GM12878 (cell line): ENCODE results near the gene PDZD7. TPM values are rescaled to one million over a fixed set of nuclear protein-coding genes. Genes with fewer than 3 reads are reported as not detected.

Experiments
- ATAC-seq: fragments of 200-7000 bp; cut with Tn5 transposase; 3 replicates; pipeline ENCODE4 v1.9.1; 2020; ENCODE audit warnings: mild to moderate bottlenecking, moderate library complexity
- BruUV-seq: library from RNA; stranded (reverse); fragments of 400-500 nt; replicated peaks from 2 replicates; lab custom pipeline; 2021; lab: Mats Ljungman, UMichigan
- CTCF ChIA-PET: fragments of 300-600 bp; sonication (Branson Sonifier 250); formaldehyde crosslinking; extraction: SDS; loops from one replicate; lab custom pipeline; 2021; ENCODE audit warnings: inconsistent platforms; lab: Yijun Ruan, JAX
- POLR2A ChIA-PET: fragments of 350-600 bp; formaldehyde crosslinking; extraction: SDS; loops from one replicate; lab custom pipeline; 2021; ENCODE audit warnings: inconsistent platforms; lab: Charles Lee
- RAD21 ChIA-PET: fragments of 300-600 bp; sonication (Branson Sonifier 250); formaldehyde crosslinking; loops from one replicate; lab custom pipeline; 2023; ENCODE audit warnings: antibody characterized with exemption; ENCODE audit not compliant: unreplicated experiment; lab: Charles Lee
- SMC1A ChIA-PET: fragments of 300-600 bp; sonication (Branson Sonifier 250); formaldehyde crosslinking; loops from one replicate; lab custom pipeline; 2023; ENCODE audit not compliant: unreplicated experiment, uncharacterized antibody; lab: Charles Lee
- DNase-seq: peaks from one replicate; pipeline ENCODE4 v3.0.0-alpha.2; 2011; ENCODE audit warnings: low read depth, low spot score
- FAIRE-seq: peaks from 3 replicates; lab custom pipeline; 2011; peaks lifted over from hg19 to GRCh38; lab: Jason Lieb, UNC
- H2AFZ ChIP-seq: 2 replicates; pipeline ENCODE4 v1.6.0; 2011; ENCODE audit warnings: low read depth, low read length, control low read depth; ENCODE audit not compliant: control insufficient read depth
- H3K27ac ChIP-seq: 2 replicates; pipeline ENCODE4 v1.5.1; 2011; ENCODE audit warnings: control low read depth; ENCODE audit not compliant: control insufficient read depth, insufficient read depth
- H3K27me3 ChIP-seq, 2 experiments: replicated peaks in 1 of 2; 2 replicates each; pipeline versions ENCODE4 v1.6.0 to v1.6.1; 2011; ENCODE audit warnings: low read length in 1 of 2; ENCODE audit not compliant: control insufficient read depth in 2 of 2, insufficient read depth in 2 of 2
- H3K36me3 ChIP-seq, 2 experiments: 2 replicates each; pipeline ENCODE4 v1.5.1; 2011; ENCODE audit warnings: low read length in 1 of 2; ENCODE audit not compliant: control insufficient read depth in 2 of 2, insufficient read depth in 2 of 2
- H3K4me1 ChIP-seq: 2 replicates; pipeline ENCODE4 v1.6.1; 2011; ENCODE audit warnings: mild to moderate bottlenecking, low read length, moderate library complexity, mixed read lengths; ENCODE audit not compliant: control insufficient read depth, insufficient read depth
- H3K4me2 ChIP-seq: 2 replicates; pipeline ENCODE4 v1.6.0; 2011; ENCODE audit warnings: control low read depth; ENCODE audit not compliant: control insufficient read depth, insufficient read depth
- H3K4me3 ChIP-seq: fragments of 200-600 bp; sonication (generic); 2 replicates; pipeline ENCODE4 v1.5.1; 2016
- H3K79me2 ChIP-seq: 2 replicates; pipeline ENCODE4 v1.6.0; 2011; ENCODE audit warnings: low read length; ENCODE audit not compliant: control insufficient read depth, insufficient read depth
- H3K9ac ChIP-seq: 2 replicates; pipeline ENCODE4 v1.8.0; 2011; ENCODE audit warnings: low read length, control low read depth, mixed read lengths; ENCODE audit not compliant: control insufficient read depth, insufficient read depth
- H3K9me3 ChIP-seq: replicated peaks from 3 replicates; pipeline ENCODE4 v1.5.1; 2011; ENCODE audit warnings: mild to moderate bottlenecking, low read length; ENCODE audit not compliant: control insufficient read depth, insufficient read depth
- H4K20me1 ChIP-seq: 2 replicates; pipeline ENCODE4 v1.6.0; 2011; ENCODE audit not compliant: control insufficient read depth, insufficient read depth
- BHLHE40 ChIP-seq, 2 experiments: fragments of 450-650 bp in 1 of 2; IDR thresholded peaks; 2 replicates each; pipeline ENCODE4 v1.6.1; 2011 to 2017; ENCODE audit warnings: low read depth in 2 of 2, borderline replicate concordance in 1 of 2, improper control_type of control experiment in 1 of 2, low read length in 1 of 2, mild to moderate bottlenecking in 1 of 2
- CBX5 ChIP-seq: sonication (generic); IDR thresholded peaks from 2 replicates; pipeline ENCODE4 v1.6.1; 2016; ENCODE audit warnings: low read depth, moderate library complexity, mild to moderate bottlenecking, inconsistent platforms
- CHD2 ChIP-seq: IDR thresholded peaks from 2 replicates; pipeline ENCODE4 v1.6.1; 2011; ENCODE audit warnings: low read depth, low read length, improper control_type of control experiment, borderline replicate concordance
- ESRRA ChIP-seq: IDR thresholded peaks from 2 replicates; pipeline ENCODE4 v1.6.1; 2012; ENCODE audit warnings: mild to moderate bottlenecking, low read length, improper control_type of control experiment
- HDGF ChIP-seq: fragments of 450-650 bp; IDR thresholded peaks from 2 replicates; pipeline ENCODE4 v1.6.1; 2016; ENCODE audit warnings: antibody characterized with exemption
- MYC ChIP-seq: IDR thresholded peaks from 2 replicates; pipeline ENCODE4 v1.6.1; 2011; ENCODE audit warnings: mild to moderate bottlenecking, low read length, moderate library complexity, inconsistent platforms; ENCODE audit not compliant: insufficient read depth, insufficient replicate concordance, insufficient read length, severe bottlenecking
- RBBP5 ChIP-seq: fragments of 200-600 bp; sonication (generic); conservative IDR thresholded peaks from 2 replicates; pipeline ENCODE4 v1.6.1; 2016
- SIX5 ChIP-seq: IDR thresholded peaks from 2 replicates; pipeline ENCODE4 v1.6.1; 2011; ENCODE audit warnings: mild to moderate bottlenecking, low read depth, low read length, moderate library complexity; ENCODE audit not compliant: severe bottlenecking
- STAT1 ChIP-seq: fragments of 450-650 bp; conservative IDR thresholded peaks from 2 replicates; pipeline ENCODE4 v1.6.1; 2014; ENCODE audit warnings: antibody characterized with exemption, mild to moderate bottlenecking
- TAF1 ChIP-seq: IDR thresholded peaks from 2 replicates; pipeline ENCODE4 v1.6.1; 2011; ENCODE audit warnings: mild to moderate bottlenecking, low read depth, low read length, borderline replicate concordance
- TCF12 ChIP-seq: IDR thresholded peaks from 2 replicates; pipeline ENCODE4 v1.6.1; 2011; ENCODE audit warnings: low read depth, mild to moderate bottlenecking, low read length
- ZBED1 ChIP-seq: IDR thresholded peaks from 2 replicates; pipeline ENCODE4 v1.6.1; 2016; ENCODE audit warnings: borderline replicate concordance
- ZBTB4 ChIP-seq: fragments of 450-650 bp; formaldehyde crosslinking; IDR thresholded peaks from 2 replicates; pipeline ENCODE4 v1.4.0; 2022; ENCODE audit warnings: mild to moderate bottlenecking, moderate library complexity
- WGBS: methylation state at CpG from one replicate; pipeline ENCODE4 v1.1.6; 2016; ENCODE audit warnings: low lambda C conversion rate; ENCODE audit not compliant: insufficient replicate concordance, insufficient coverage; ENCODE audit errors: missing lambda C conversion rate; 5-methylcytosine and 5-hydroxymethylcytosine counted together
- in situ Hi-C: fragments of 300-500 bp; cut with MboI; formaldehyde crosslinking; loops from 9 replicates; pipeline ENCODE4 v1.14.3; 2018; ENCODE audit warnings: mixed read lengths
- intact Hi-C: fragments of 100-400 bp; cut with micrococcal nuclease; formaldehyde crosslinking; loops from one replicate; pipeline ENCODE4 v1.14.2; 2022; ENCODE audit not compliant: unreplicated experiment
- polyA plus RNA-seq, 11 experiments: library from polyadenylated mRNA; depleted of rRNA in 4 of 11; unstranded in 6 of 11; stranded (reverse) in 5 of 11; fragments of >200 nt; fragmentation: Nextera tagmentation in 4 of 11; fragmentation: Illumina TruSeq in 1 of 11; extraction: Ambion mirVana in 4 of 11; extraction: Trizol in 1 of 11; gene quantifications; 1 replicate in 1 of 11; 2 replicates in 10 of 11; pipeline versions ENCODE4 v1.2.1 to v1.2.3, GENCODE V29; 2011 to 2016; ENCODE audit warnings: inconsistent platforms in 2 of 11, missing spikeins in 2 of 11, low read depth in 1 of 11
- total RNA-seq, 4 experiments: library from RNA; depleted of rRNA in 3 of 4; stranded (reverse); fragments of >200 nt in 3 of 4; fragmentation: Illumina TruSeq in 1 of 4; extraction: Trizol in 1 of 4; gene quantifications; 2 replicates each; pipeline versions ENCODE4 v1.2.1 to v1.2.3, GENCODE V29; 2013 to 2021
- TF ChIP-seq, protein P1 (sequence below), 3 experiments: IDR thresholded peaks in 2 of 3; conservative IDR thresholded peaks in 1 of 3; 2 replicates each; pipeline ENCODE4 v1.5.1; 2011; ENCODE audit warnings: low read depth in 3 of 3, low read length in 3 of 3, mild to moderate bottlenecking in 3 of 3, control low read depth in 2 of 3, moderate library complexity in 2 of 3, inconsistent platforms in 1 of 3, mixed read lengths in 1 of 3; ENCODE audit not compliant: control insufficient read depth in 2 of 3, insufficient read depth in 1 of 3; ENCODE audit errors: extremely low read depth in 1 of 3
- TF ChIP-seq, protein P2 (sequence below): fragments of 450-650 bp; IDR thresholded peaks from 2 replicates; pipeline ENCODE4 v1.6.1; 2018; ENCODE audit warnings: mild to moderate bottlenecking, low read depth, moderate library complexity; ENCODE audit not compliant: partially characterized antibody

Gene PDZD7
- total and polyA plus RNA-seq, 10 of the 15 experiments (the other 5 are each of a cell fraction or from before 2014, with no cell fraction given), result 0.01 to 0.20 (median 0.03) TPM; not detected in 7

DNA sequence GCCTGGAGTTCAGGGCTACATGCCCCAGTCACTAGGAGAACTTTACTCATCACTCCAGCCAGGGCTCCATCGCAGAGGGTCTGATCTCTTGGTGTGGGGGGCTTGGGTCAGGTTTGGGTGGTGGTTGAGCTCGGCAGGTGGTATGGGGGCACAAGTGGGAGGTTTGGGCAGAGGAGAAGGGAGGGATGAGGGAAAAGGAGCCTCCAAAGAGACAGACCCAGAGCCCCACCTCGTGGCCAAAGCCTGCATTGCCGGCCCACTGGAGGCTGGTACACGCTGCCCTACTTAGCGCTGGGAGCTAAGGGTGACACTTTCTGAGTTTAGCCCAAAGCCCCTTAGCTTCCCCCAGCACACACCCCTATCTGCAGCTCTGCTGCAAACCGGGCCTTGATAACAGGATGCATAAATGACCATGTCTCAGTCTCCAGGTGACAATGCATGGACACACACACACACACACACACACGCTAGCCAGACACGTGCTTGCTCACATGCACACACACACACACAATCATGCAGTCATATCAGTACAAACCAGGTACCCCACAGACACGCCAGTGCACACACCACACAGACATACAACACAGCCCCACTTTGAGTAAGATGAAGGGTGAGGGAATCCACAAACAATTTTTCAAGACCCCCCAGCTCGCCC is 16.6 kb downstream of the PDZD7 start:
- no peaks in the 10 kb centered on the region for H3K79me2 ChIP-seq
- SMC1A ChIA-PET, result interaction anchor here (0.6 to 2.4 kb wide), 8 partner anchors 11 to 271 kb away, joined by 3 to 9 read pairs (median 4); no protein-coding TSS in a partner anchor
- no peak overlapping the region for H3K9ac ChIP-seq
- 19% methylated on average over 11 of the region's 11 CpGs for WGBS
- in situ Hi-C loops, result no loop called here
- H3K4me1 ChIP-seq, result peaks cover 11% of the 10 kb centered on the region
- no peak overlapping the region for H3K27ac ChIP-seq
- RAD21 ChIA-PET, result interaction anchor here (0.6 to 3.2 kb wide), 15 partner anchors 10 to 446 kb away, joined by 3 to 26 read pairs (median 4); partner anchors contain the start of genes LZTS2, MRPL43, SEMA4G and TWNK
- peak; percentile 89 for FAIRE-seq
- POLR2A ChIA-PET, result interaction anchor here (0.6 to 1.9 kb wide), 2 partner anchors 17 to 108 kb away, joined by 3 to 11 read pairs; no protein-coding TSS in a partner anchor
- DNase-seq, result no peak
- H3K4me2 ChIP-seq, result no peak overlapping the region
- H2AFZ ChIP-seq, result no peak overlapping the region
- no peaks in the 10 kb centered on the region for H3K9me3 ChIP-seq
- CTCF ChIA-PET, result interaction anchor here (0.7 to 6.8 kb wide), 37 partner anchors 10 to 580 kb away, joined by 3 to 91 read pairs (median 5); partner anchors contain the start of genes KAZALD1, LZTS2, MRPL43 and PDZD7
- ATAC-seq, result peak; percentile 65
- H3K36me3 ChIP-seq, result no peaks in the 10 kb centered on the region
- H3K27me3 ChIP-seq, result peaks cover 10% of the 10 kb centered on the region in 2 experiments
- intact Hi-C loops, result loop anchor here (1.0 kb wide), 1 partner anchor 45 kb away; the partner anchor contains the start of gene SEMA4G
- no TSS peak for BruUV-seq
- no peaks in the 10 kb centered on the region for H4K20me1 ChIP-seq
- no peak overlapping the region for H3K4me3 ChIP-seq
- no peak for TF ChIP-seq STAT1
- TF ChIP-seq TCF12, result no peak
- peak in 1 of 2 experiments; percentile 52; a peak in 2 of 4 replicates for TF ChIP-seq BHLHE40 (IDR thresholded peaks at IDR 0.05; ENCODE audit: borderline replicate concordance in 1 of 2, low read depth in 2 of 2, low read length in 1 of 2)
- no peak for TF ChIP-seq CBX5
- TF ChIP-seq RBBP5, result no peak
- no peak for TF ChIP-seq ZBED1
- no peak for TF ChIP-seq MYC
- no peak for TF ChIP-seq ESRRA
- no peak for TF ChIP-seq CHD2
- TF ChIP-seq ZBTB4 (CRISPR knock-in tag), result no peak
- no peak for TF ChIP-seq TAF1
- TF ChIP-seq SIX5, result no peak
- TF ChIP-seq, protein P1, sequence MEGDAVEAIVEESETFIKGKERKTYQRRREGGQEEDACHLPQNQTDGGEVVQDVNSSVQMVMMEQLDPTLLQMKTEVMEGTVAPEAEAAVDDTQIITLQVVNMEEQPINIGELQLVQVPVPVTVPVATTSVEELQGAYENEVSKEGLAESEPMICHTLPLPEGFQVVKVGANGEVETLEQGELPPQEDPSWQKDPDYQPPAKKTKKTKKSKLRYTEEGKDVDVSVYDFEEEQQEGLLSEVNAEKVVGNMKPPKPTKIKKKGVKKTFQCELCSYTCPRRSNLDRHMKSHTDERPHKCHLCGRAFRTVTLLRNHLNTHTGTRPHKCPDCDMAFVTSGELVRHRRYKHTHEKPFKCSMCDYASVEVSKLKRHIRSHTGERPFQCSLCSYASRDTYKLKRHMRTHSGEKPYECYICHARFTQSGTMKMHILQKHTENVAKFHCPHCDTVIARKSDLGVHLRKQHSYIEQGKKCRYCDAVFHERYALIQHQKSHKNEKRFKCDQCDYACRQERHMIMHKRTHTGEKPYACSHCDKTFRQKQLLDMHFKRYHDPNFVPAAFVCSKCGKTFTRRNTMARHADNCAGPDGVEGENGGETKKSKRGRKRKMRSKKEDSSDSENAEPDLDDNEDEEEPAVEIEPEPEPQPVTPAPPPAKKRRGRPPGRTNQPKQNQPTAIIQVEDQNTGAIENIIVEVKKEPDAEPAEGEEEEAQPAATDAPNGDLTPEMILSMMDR (IDR thresholded peaks at IDR 0.05 in 2 of 3, conservative IDR thresholded peaks at IDR 0.05 in 1 of 3; ENCODE audit: control insufficient read depth in 2 of 3, extremely low read depth in 1 of 3, insufficient read depth in 1 of 3, low read depth in 3 of 3, low read length in 3 of 3), result peak; percentile 94 to 97 (median 95)
- TF ChIP-seq, protein P2, sequence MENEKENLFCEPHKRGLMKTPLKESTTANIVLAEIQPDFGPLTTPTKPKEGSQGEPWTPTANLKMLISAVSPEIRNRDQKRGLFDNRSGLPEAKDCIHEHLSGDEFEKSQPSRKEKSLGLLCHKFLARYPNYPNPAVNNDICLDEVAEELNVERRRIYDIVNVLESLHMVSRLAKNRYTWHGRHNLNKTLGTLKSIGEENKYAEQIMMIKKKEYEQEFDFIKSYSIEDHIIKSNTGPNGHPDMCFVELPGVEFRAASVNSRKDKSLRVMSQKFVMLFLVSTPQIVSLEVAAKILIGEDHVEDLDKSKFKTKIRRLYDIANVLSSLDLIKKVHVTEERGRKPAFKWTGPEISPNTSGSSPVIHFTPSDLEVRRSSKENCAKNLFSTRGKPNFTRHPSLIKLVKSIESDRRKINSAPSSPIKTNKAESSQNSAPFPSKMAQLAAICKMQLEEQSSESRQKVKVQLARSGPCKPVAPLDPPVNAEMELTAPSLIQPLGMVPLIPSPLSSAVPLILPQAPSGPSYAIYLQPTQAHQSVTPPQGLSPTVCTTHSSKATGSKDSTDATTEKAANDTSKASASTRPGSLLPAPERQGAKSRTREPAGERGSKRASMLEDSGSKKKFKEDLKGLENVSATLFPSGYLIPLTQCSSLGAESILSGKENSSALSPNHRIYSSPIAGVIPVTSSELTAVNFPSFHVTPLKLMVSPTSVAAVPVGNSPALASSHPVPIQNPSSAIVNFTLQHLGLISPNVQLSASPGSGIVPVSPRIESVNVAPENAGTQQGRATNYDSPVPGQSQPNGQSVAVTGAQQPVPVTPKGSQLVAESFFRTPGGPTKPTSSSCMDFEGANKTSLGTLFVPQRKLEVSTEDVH, result no peak
- TF ChIP-seq HDGF, result no peak
